Hepatocyte (in vitro differentiated cells): ENCODE data around the gene DENND4A. TPM values are rescaled to one million over a fixed set of nuclear protein-coding genes. Genes with fewer than 3 reads are reported as not detected.

ENCODE experiments used
- DNase-seq: peaks from one replicate; pipeline ENCODE4 v3.0.0-alpha.2; 2016; ENCODE audit warnings: low spot score
- H2AFZ ChIP-seq: fragments of 200-600 bp; sonication (generic); 2 replicates; pipeline ENCODE4 v1.6.0; 2016; ENCODE audit warnings: antibody characterized with exemption, mild to moderate bottlenecking
- H3K27ac ChIP-seq: fragments of 200-600 bp; sonication (generic); 2 replicates; pipeline ENCODE4 v1.5.1; 2016; ENCODE audit warnings: mild to moderate bottlenecking
- H3K27me3 ChIP-seq: fragments of 200-600 bp; sonication (generic); 2 replicates; pipeline ENCODE4 v1.6.1; 2016
- H3K36me3 ChIP-seq: fragments of 200-600 bp; sonication (generic); replicated peaks from 2 replicates; pipeline ENCODE4 v1.5.1; 2016; ENCODE audit warnings: low read depth; ENCODE audit not compliant: insufficient read depth
- H3K4me1 ChIP-seq: fragments of 200-600 bp; sonication (generic); 2 replicates; pipeline ENCODE4 v1.5.1; 2016; ENCODE audit warnings: mild to moderate bottlenecking, moderate library complexity; ENCODE audit not compliant: insufficient read depth
- H3K4me2 ChIP-seq: fragments of 200-600 bp; sonication (generic); 2 replicates; pipeline ENCODE4 v1.6.0; 2016
- H3K4me3 ChIP-seq: fragments of 200-600 bp; sonication (generic); 2 replicates; pipeline ENCODE4 v1.5.1; 2016; ENCODE audit warnings: mild to moderate bottlenecking
- H3K79me2 ChIP-seq: fragments of 200-600 bp; sonication (generic); 2 replicates; pipeline ENCODE4 v1.6.0; 2017; ENCODE audit warnings: mild to moderate bottlenecking
- H3K9me2 ChIP-seq: fragments of 200-600 bp; sonication (generic); replicated peaks from 2 replicates; pipeline ENCODE4 v1.6.0; 2017; ENCODE audit warnings: mild to moderate bottlenecking; ENCODE audit not compliant: insufficient read depth
- H3K9me3 ChIP-seq: fragments of 200-600 bp; sonication (generic); 2 replicates; pipeline ENCODE4 v1.5.1; 2016; ENCODE audit warnings: low read depth, mild to moderate bottlenecking
- H4K20me1 ChIP-seq: fragments of 200-600 bp; sonication (generic); 2 replicates; pipeline ENCODE4 v1.6.0; 2016; ENCODE audit warnings: mild to moderate bottlenecking; ENCODE audit not compliant: insufficient read depth, poor library complexity, severe bottlenecking
- EZH2 ChIP-seq: fragments of 200-600 bp; sonication (generic); IDR thresholded peaks from 2 replicates; pipeline ENCODE4 v1.6.1; 2016; ENCODE audit warnings: antibody characterized with exemption, mild to moderate bottlenecking, borderline replicate concordance
- EZH2phosphoT487 ChIP-seq: fragments of 200-600 bp; sonication (generic); IDR thresholded peaks from one replicate; pipeline ENCODE4 v1.6.1; 2018; ENCODE audit warnings: antibody characterized with exemption, mild to moderate bottlenecking, low read depth, moderate library complexity; ENCODE audit not compliant: unreplicated experiment, severe bottlenecking
- WGBS: methylation state at CpG from one replicate; pipeline ENCODE4 v1.1.6; 2016; ENCODE audit warnings: low lambda C conversion rate; ENCODE audit errors: missing lambda C conversion rate; 5-methylcytosine and 5-hydroxymethylcytosine counted together
- polyA plus RNA-seq: library from polyadenylated mRNA; unstranded; fragments of >200 nt; fragmentation: Nextera tagmentation; extraction: Ambion mirVana; gene quantifications from 2 replicates; pipeline ENCODE4 v1.2.1, GENCODE V29; 2016
- total RNA-seq: library from RNA; depleted of rRNA; stranded (reverse); fragments of >200 nt; gene quantifications from 2 replicates; pipeline ENCODE4 v1.2.3, GENCODE V29; 2014
- TF ChIP-seq, protein P1 (sequence below): fragments of 200-600 bp; sonication (generic); IDR thresholded peaks from 2 replicates; pipeline ENCODE4 v1.5.1; 2016; ENCODE audit warnings: antibody characterized with exemption, mild to moderate bottlenecking; ENCODE audit not compliant: poor library complexity

DENND4A gene
- total and polyA plus RNA-seq, 2 experiments from 2014 or later, result 3.2 to 20.7 TPM

DNA sequence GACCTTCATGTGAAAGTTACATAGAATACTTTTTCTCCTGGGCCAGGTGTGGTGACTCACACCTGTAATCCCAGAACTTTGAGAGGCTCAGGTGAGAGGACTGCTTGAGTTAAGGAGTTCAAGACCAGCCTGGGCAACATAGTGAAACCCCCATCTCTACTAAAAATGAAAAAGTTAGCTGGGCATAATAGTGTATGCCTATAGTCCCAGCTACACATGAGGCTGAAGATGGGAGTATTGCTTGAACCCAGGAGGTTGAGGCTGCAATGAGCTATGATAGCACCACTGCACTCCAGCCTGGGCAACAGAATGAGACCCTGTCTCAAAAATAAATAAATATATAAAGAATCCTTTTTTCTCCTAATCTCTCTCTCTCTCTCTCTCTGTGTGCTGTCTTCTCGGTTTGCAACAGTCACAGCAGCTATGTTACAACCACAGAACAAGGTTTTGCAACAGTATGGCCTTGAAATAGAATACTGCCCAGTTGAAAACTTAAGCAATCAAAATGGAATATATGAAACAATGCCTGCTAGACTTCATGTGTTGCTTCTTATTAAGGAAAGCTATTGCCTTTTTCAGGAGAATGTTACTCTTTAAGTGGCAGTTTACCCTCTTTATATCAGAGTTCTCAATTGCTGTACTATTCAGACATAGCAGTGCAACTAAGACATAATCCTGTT lies 12.3 kb upstream of the DENND4A start:
- H3K36me3 ChIP-seq, result no peaks in the 10 kb centered on the region
- no peaks in the 10 kb centered on the region for H4K20me1 ChIP-seq
- H3K9me2 ChIP-seq, result no peaks in the 10 kb centered on the region
- no peaks in the 10 kb centered on the region for H3K9me3 ChIP-seq
- DNase-seq, result peak; percentile 29
- peak overlapping the region; percentile 22 for H3K27ac ChIP-seq
- no peaks in the 10 kb centered on the region for H3K79me2 ChIP-seq
- no peaks in the 10 kb centered on the region for H3K4me1 ChIP-seq
- TF ChIP-seq, protein P1, sequence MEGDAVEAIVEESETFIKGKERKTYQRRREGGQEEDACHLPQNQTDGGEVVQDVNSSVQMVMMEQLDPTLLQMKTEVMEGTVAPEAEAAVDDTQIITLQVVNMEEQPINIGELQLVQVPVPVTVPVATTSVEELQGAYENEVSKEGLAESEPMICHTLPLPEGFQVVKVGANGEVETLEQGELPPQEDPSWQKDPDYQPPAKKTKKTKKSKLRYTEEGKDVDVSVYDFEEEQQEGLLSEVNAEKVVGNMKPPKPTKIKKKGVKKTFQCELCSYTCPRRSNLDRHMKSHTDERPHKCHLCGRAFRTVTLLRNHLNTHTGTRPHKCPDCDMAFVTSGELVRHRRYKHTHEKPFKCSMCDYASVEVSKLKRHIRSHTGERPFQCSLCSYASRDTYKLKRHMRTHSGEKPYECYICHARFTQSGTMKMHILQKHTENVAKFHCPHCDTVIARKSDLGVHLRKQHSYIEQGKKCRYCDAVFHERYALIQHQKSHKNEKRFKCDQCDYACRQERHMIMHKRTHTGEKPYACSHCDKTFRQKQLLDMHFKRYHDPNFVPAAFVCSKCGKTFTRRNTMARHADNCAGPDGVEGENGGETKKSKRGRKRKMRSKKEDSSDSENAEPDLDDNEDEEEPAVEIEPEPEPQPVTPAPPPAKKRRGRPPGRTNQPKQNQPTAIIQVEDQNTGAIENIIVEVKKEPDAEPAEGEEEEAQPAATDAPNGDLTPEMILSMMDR, result no peak
- no peak for TF ChIP-seq EZH2
- TF ChIP-seq EZH2phosphoT487, result no peak
- H3K4me2 ChIP-seq, result no peak overlapping the region
- H3K27me3 ChIP-seq, result no peaks in the 10 kb centered on the region
- no peak overlapping the region for H3K4me3 ChIP-seq
- WGBS, result 69% methylated on average over 1 of the region's 1 CpG
- H2AFZ ChIP-seq, result no peak overlapping the region

DNA sequence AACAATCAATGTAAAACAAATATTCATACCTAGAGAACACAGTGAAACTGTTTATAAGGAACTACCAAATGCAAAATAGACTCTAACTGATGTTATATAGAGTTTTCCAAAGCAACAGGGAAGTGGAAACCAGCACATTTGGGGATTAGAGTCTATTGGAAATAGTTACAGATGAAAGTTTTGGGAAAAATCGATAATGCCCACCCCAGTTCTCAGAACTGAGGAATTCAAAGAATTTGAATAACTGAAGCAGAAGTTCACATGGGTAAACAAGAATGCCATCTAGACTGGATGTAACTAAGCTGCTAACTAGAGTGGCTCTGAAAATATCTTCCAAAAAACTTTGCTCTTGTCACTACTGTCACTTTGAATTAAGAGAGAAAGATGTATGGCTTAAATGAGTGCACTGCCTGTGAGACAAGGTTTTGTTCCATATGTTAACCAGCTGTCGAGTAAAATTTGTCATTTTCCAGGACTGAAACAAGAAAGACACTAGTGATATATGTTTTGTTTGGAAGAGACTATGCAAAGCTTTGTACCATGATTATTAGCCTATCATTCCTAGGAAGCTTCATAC lies 9.2 kb upstream of the DENND4A start:
- TF ChIP-seq EZH2 (no peak), EZH2phosphoT487 (no peak)
- TF ChIP-seq, protein P1, result no peak
- 79% methylated on average over 2 of the region's 2 CpGs for WGBS
- no peaks in the 10 kb centered on the region for H3K9me2 ChIP-seq
- H3K27me3 ChIP-seq, result no peaks in the 10 kb centered on the region
- no peaks in the 10 kb centered on the region for H3K36me3 ChIP-seq
- H4K20me1 ChIP-seq, result no peaks in the 10 kb centered on the region
- no peaks in the 10 kb centered on the region for H3K9me3 ChIP-seq
- no peaks in the 10 kb centered on the region for H3K79me2 ChIP-seq
- no peak for DNase-seq
- no peak overlapping the region for H2AFZ ChIP-seq
- no peaks in the 10 kb centered on the region for H3K4me1 ChIP-seq
- H3K4me2 ChIP-seq, result no peak overlapping the region
- H3K4me3 ChIP-seq, result no peak overlapping the region
- no peak overlapping the region for H3K27ac ChIP-seq

DNA sequence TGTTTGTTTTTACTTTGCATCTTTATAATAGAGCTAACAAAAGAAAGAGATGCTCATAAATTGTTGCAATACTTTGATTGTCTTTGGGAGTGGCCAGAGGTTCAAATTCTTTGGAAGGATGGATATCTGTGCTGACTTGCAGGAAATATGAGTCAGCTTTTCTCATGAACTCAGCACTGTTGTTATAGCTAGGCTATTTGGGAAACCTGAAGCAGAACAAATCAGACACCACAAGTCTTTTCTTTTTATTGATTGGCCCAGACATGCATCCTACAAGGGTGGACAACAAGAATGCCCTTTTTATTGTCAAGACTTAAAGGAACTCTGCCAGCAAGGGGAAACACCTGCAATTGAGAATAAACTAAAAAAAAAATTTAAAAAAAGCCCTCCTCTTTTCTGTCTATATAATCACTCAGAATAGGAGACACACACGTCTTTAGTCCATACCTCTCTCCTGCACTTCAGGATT lies 4.6 kb upstream of the DENND4A start:
- H4K20me1 ChIP-seq, result no peaks in the 10 kb centered on the region
- H3K4me3 ChIP-seq, result no peak overlapping the region
- H3K79me2 ChIP-seq, result no peaks in the 10 kb centered on the region
- H3K27me3 ChIP-seq, result no peaks in the 10 kb centered on the region
- TF ChIP-seq, protein P1, result no peak
- H3K4me1 ChIP-seq, result peaks cover 5% of the 10 kb centered on the region
- H3K36me3 ChIP-seq, result no peaks in the 10 kb centered on the region
- no peaks in the 10 kb centered on the region for H3K9me3 ChIP-seq
- H2AFZ ChIP-seq, result no peak overlapping the region
- H3K4me2 ChIP-seq, result no peak overlapping the region
- peak; percentile 24 for DNase-seq
- no peak overlapping the region for H3K27ac ChIP-seq
- H3K9me2 ChIP-seq, result no peaks in the 10 kb centered on the region
- WGBS, result 67% methylated on average over 1 of the region's 1 CpG
